Suprapubic skin (tissue), 4 donors: ENCODE data around the gene UBXN11.
"Not testable (repeated sequence)": the region's sequence is repeated elsewhere in the genome, so short reads cannot be mapped to it uniquely, and the experiment has no call there.

Experiments
- CTCF ChIP-seq, 2 donors: fragments of 200-600 bp in 1 of 2; fragments of 450-650 bp in 1 of 2; sonication (generic) in 1 of 2; IDR thresholded peaks; one replicate each; pipeline ENCODE4 v1.5.1; 2016 to 2019; ENCODE audit warnings: antibody characterized with exemption in 2 of 2, mild to moderate bottlenecking in 1 of 2, moderate library complexity in 1 of 2
- EP300 ChIP-seq: sonication (generic); formaldehyde crosslinking; IDR thresholded peaks from one replicate; pipeline ENCODE4 v1.6.1; 2017; ENCODE audit warnings: antibody characterized with exemption
- POLR2A ChIP-seq, 2 donors: fragments of 450-650 bp; IDR thresholded peaks; one replicate each; pipeline ENCODE4 v1.6.1; 2017; ENCODE audit warnings: antibody characterized with exemption in 2 of 2, mild to moderate bottlenecking in 2 of 2, moderate library complexity in 2 of 2
- POLR2AphosphoS5 ChIP-seq, 3 donors: sonication (generic); formaldehyde crosslinking; IDR thresholded peaks; one replicate each; pipeline ENCODE4 v1.6.1; 2017; ENCODE audit warnings: antibody characterized with exemption in 3 of 3

GRCh38 chr1:26333312-26333711 is 26.9 kb upstream of the UBXN11 start:
- TF ChIP-seq POLR2A (IDR thresholded peaks at IDR 0.05); CTCF (IDR thresholded peaks at IDR 0.05); EP300; POLR2AphosphoS5 (IDR thresholded peaks at IDR 0.05): not testable (repeated sequence)
